HepG2 (cell line): Measurements from ENCODE around the gene MRPL14. TPM values are rescaled to one million over a fixed set of nuclear protein-coding genes. Genes with fewer than 3 reads are reported as not detected.

Experiments used
- ASH2L ChIP-seq: fragments of 300-600, 200-600 bp; sonication (generic); IDR thresholded peaks from 2 replicates; pipeline ENCODE4 v1.7.0; 2017; ENCODE audit warnings: low read depth, mild to moderate bottlenecking, moderate library complexity, mixed read lengths, low read length; ENCODE audit not compliant: insufficient read length
- HMG20B ChIP-seq: conservative IDR thresholded peaks from 2 replicates; pipeline ENCODE4 v1.6.1; 2016; ENCODE audit warnings: missing genetic modification reagents, missing compliant biosample characterization
- SIX1 ChIP-seq: sonication (generic); formaldehyde crosslinking; IDR thresholded peaks from 2 replicates; pipeline ENCODE4 v1.4.0; 2020; ENCODE audit warnings: missing genetic modification reagents, borderline replicate concordance
- SMAD1 ChIP-seq: sonication (generic); formaldehyde crosslinking; IDR thresholded peaks from 2 replicates; pipeline ENCODE4 v1.4.0; 2020; ENCODE audit warnings: missing genetic modification reagents, low read depth, mild to moderate bottlenecking, borderline replicate concordance
- ZBTB21 ChIP-seq: sonication (generic); formaldehyde crosslinking; IDR thresholded peaks from 2 replicates; pipeline ENCODE4 v1.4.0; 2020; ENCODE audit warnings: missing genetic modification reagents
- ZFP41 ChIP-seq: sonication (generic); formaldehyde crosslinking; IDR thresholded peaks from 2 replicates; pipeline ENCODE4 v1.4.0; 2020; ENCODE audit warnings: mild to moderate bottlenecking, missing genetic modification reagents, borderline replicate concordance
- ZNF274 ChIP-seq: sonication (generic); formaldehyde crosslinking; IDR thresholded peaks from 2 replicates; pipeline ENCODE4 v1.5.1; 2020; ENCODE audit warnings: mild to moderate bottlenecking, missing genetic modification reagents
- ZNF44 ChIP-seq: sonication (generic); formaldehyde crosslinking; IDR thresholded peaks from 2 replicates; pipeline ENCODE4 v1.5.1; 2020; ENCODE audit warnings: mild to moderate bottlenecking, missing genetic modification reagents
- ZNF567 ChIP-seq: sonication (generic); formaldehyde crosslinking; IDR thresholded peaks from 2 replicates; pipeline ENCODE4 v1.8.1; 2023; ENCODE audit warnings: mild to moderate bottlenecking, missing genetic modification reagents, borderline replicate concordance
- ZNF605 ChIP-seq: sonication (generic); formaldehyde crosslinking; IDR thresholded peaks from 2 replicates; pipeline ENCODE4 v1.8.0; 2022; ENCODE audit warnings: mild to moderate bottlenecking, missing genetic modification reagents
- ZNF776 ChIP-seq: sonication (generic); formaldehyde crosslinking; IDR thresholded peaks from 2 replicates; pipeline ENCODE4 v1.4.0; 2020; ENCODE audit warnings: mild to moderate bottlenecking, missing genetic modification reagents
- polyA plus RNA-seq, 8 experiments: library from polyadenylated mRNA; depleted of rRNA in 3 of 8; stranded (reverse) in 7 of 8; unstranded in 1 of 8; fragments of >200 nt; fragmentation: Illumina TruSeq in 4 of 8; extraction: Trizol in 4 of 8; gene quantifications; 2 replicates each; pipeline versions ENCODE4 v1.2.1 to v1.2.3, GENCODE V29; 2011 to 2016; ENCODE audit warnings: low read depth in 4 of 8, missing spikeins in 1 of 8, mixed read lengths in 1 of 8; ENCODE audit not compliant: insufficient read depth in 1 of 8
- total RNA-seq, 5 experiments: library from RNA; depleted of rRNA; stranded (reverse); fragments of >200 nt; fragmentation: Illumina TruSeq; extraction: Trizol; gene quantifications; 2 replicates each; pipeline ENCODE4 v1.2.3, GENCODE V29; 2016; ENCODE audit warnings: low read depth in 1 of 5
- TF ChIP-seq, protein P1 (sequence below): sonication (generic); formaldehyde crosslinking; IDR thresholded peaks from 2 replicates; pipeline ENCODE4 v1.5.0; 2020; ENCODE audit warnings: mild to moderate bottlenecking, missing genetic modification reagents, borderline replicate concordance
- TF ChIP-seq, protein P2 (sequence below): IDR thresholded peaks from 2 replicates; pipeline ENCODE4 v1.6.1; 2018; ENCODE audit warnings: missing genetic modification reagents, mild to moderate bottlenecking, missing compliant biosample characterization
- TF ChIP-seq, protein P3 (sequence below): sonication (generic); formaldehyde crosslinking; IDR thresholded peaks from 2 replicates; pipeline ENCODE4 v1.5.0; 2020; ENCODE audit warnings: mild to moderate bottlenecking, missing genetic modification reagents, borderline replicate concordance

MRPL14 gene
- total and polyA plus RNA-seq, 2 of the 13 experiments (the other 11 are each of a cell fraction or from before 2014, with no cell fraction given) = 157 to 178 TPM

- TF ChIP-seq, protein P1, sequence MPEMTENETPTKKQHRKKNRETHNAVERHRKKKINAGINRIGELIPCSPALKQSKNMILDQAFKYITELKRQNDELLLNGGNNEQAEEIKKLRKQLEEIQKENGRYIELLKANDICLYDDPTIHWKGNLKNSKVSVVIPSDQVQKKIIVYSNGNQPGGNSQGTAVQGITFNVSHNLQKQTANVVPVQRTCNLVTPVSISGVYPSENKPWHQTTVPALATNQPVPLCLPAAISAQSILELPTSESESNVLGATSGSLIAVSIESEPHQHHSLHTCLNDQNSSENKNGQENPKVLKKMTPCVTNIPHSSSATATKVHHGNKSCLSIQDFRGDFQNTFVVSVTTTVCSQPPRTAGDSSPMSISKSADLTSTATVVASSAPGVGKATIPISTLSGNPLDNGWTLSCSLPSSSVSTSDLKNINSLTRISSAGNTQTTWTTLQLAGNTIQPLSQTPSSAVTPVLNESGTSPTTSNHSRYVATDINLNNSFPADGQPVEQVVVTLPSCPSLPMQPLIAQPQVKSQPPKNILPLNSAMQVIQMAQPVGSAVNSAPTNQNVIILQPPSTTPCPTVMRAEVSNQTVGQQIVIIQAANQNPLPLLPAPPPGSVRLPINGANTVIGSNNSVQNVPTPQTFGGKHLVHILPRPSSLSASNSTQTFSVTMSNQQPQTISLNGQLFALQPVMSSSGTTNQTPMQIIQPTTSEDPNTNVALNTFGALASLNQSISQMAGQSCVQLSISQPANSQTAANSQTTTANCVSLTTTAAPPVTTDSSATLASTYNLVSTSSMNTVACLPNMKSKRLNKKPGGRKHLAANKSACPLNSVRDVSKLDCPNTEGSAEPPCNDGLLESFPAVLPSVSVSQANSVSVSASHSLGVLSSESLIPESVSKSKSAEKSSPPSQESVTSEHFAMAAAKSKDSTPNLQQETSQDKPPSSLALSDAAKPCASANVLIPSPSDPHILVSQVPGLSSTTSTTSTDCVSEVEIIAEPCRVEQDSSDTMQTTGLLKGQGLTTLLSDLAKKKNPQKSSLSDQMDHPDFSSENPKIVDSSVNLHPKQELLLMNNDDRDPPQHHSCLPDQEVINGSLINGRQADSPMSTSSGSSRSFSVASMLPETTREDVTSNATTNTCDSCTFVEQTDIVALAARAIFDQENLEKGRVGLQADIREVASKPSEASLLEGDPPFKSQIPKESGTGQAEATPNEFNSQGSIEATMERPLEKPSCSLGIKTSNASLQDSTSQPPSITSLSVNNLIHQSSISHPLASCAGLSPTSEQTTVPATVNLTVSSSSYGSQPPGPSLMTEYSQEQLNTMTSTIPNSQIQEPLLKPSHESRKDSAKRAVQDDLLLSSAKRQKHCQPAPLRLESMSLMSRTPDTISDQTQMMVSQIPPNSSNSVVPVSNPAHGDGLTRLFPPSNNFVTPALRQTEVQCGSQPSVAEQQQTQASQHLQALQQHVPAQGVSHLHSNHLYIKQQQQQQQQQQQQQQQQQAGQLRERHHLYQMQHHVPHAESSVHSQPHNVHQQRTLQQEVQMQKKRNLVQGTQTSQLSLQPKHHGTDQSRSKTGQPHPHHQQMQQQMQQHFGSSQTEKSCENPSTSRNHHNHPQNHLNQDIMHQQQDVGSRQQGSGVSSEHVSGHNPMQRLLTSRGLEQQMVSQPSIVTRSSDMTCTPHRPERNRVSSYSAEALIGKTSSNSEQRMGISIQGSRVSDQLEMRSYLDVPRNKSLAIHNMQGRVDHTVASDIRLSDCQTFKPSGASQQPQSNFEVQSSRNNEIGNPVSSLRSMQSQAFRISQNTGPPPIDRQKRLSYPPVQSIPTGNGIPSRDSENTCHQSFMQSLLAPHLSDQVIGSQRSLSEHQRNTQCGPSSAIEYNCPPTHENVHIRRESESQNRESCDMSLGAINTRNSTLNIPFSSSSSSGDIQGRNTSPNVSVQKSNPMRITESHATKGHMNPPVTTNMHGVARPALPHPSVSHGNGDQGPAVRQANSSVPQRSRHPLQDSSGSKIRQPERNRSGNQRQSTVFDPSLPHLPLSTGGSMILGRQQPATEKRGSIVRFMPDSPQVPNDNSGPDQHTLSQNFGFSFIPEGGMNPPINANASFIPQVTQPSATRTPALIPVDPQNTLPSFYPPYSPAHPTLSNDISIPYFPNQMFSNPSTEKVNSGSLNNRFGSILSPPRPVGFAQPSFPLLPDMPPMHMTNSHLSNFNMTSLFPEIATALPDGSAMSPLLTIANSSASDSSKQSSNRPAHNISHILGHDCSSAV (CRISPR knock-in tag) = peak; percentile 79; the same call in 1 of the 2 replicates
- TF ChIP-seq ZFP41 (CRISPR knock-in tag) (peak; percentile 46; the same call in 1 of the 2 replicates), SIX1 (CRISPR knock-in tag) (no peak), SMAD1 (CRISPR knock-in tag) (no peak), ZNF605 (CRISPR knock-in tag) (0 out of 2 replicates have a peak, but pooled peaks have one; percentile 62), ZNF567 (no peak), ZNF274 (CRISPR knock-in tag) (peak; percentile 24), ASH2L (no peak), HMG20B (CRISPR knock-in tag) (no peak), ZNF44 (CRISPR knock-in tag) (peak; percentile 35; the same call in 1 of the 2 replicates), ZNF776 (CRISPR knock-in tag) (no peak), ZBTB21 (CRISPR knock-in tag) (no peak)
- TF ChIP-seq, protein P2, sequence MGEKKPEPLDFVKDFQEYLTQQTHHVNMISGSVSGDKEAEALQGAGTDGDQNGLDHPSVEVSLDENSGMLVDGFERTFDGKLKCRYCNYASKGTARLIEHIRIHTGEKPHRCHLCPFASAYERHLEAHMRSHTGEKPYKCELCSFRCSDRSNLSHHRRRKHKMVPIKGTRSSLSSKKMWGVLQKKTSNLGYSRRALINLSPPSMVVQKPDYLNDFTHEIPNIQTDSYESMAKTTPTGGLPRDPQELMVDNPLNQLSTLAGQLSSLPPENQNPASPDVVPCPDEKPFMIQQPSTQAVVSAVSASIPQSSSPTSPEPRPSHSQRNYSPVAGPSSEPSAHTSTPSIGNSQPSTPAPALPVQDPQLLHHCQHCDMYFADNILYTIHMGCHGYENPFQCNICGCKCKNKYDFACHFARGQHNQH = no peak
- TF ChIP-seq, protein P3, sequence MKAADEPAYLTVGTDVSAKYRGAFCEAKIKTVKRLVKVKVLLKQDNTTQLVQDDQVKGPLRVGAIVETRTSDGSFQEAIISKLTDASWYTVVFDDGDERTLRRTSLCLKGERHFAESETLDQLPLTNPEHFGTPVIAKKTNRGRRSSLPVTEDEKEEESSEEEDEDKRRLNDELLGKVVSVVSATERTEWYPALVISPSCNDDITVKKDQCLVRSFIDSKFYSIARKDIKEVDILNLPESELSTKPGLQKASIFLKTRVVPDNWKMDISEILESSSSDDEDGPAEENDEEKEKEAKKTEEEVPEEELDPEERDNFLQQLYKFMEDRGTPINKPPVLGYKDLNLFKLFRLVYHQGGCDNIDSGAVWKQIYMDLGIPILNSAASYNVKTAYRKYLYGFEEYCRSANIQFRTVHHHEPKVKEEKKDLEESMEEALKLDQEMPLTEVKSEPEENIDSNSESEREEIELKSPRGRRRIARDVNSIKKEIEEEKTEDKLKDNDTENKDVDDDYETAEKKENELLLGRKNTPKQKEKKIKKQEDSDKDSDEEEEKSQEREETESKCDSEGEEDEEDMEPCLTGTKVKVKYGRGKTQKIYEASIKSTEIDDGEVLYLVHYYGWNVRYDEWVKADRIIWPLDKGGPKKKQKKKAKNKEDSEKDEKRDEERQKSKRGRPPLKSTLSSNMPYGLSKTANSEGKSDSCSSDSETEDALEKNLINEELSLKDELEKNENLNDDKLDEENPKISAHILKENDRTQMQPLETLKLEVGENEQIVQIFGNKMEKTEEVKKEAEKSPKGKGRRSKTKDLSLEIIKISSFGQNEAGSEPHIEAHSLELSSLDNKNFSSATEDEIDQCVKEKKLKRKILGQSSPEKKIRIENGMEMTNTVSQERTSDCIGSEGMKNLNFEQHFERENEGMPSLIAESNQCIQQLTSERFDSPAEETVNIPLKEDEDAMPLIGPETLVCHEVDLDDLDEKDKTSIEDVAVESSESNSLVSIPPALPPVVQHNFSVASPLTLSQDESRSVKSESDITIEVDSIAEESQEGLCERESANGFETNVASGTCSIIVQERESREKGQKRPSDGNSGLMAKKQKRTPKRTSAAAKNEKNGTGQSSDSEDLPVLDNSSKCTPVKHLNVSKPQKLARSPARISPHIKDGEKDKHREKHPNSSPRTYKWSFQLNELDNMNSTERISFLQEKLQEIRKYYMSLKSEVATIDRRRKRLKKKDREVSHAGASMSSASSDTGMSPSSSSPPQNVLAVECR (CRISPR knock-in tag) = no peak
Measured at GRCh38 chr6:44072452-44072958, 54.7 kb downstream of the MRPL14 start (continued).
